Calu3 (cell line): ENCODE results near the gene NBEAL2. TPM values are rescaled to one million over a fixed set of nuclear protein-coding genes. Genes with fewer than 3 reads are reported as not detected.

Source experiments
- BruUV-seq: library from RNA; stranded (reverse); fragments of 400-500 nt; replicated peaks from 2 replicates; lab custom pipeline; 2021; lab: Mats Ljungman, UMichigan
- CTCF ChIA-PET: fragments of 300-600 bp; sonication (Branson Sonifier 250); formaldehyde crosslinking; loops from one replicate; lab custom pipeline; 2022; ENCODE audit warnings: antibody characterized with exemption; lab: Charles Lee
- DNase-seq: peaks from one replicate; pipeline ENCODE4 v3.0.0; 2022
- H3K27ac Mint-ChIP-seq: one replicate; pipeline ENCODE4 v1.8.0; 2022; ENCODE audit warnings: mixed read lengths; ENCODE audit not compliant: unreplicated experiment
- H3K27me3 Mint-ChIP-seq: one replicate; pipeline ENCODE4 v1.8.0; 2022; ENCODE audit warnings: mixed read lengths; ENCODE audit not compliant: unreplicated experiment
- H3K36me3 Mint-ChIP-seq: one replicate; pipeline ENCODE4 v1.8.0; 2022; ENCODE audit warnings: mild to moderate bottlenecking, moderate library complexity, mixed read lengths; ENCODE audit not compliant: insufficient read depth, unreplicated experiment
- H3K4me1 Mint-ChIP-seq: one replicate; pipeline ENCODE4 v1.8.0; 2022; ENCODE audit warnings: mild to moderate bottlenecking, low read depth, mixed read lengths; ENCODE audit not compliant: unreplicated experiment
- H3K4me3 Mint-ChIP-seq: one replicate; pipeline ENCODE4 v1.8.0; 2022; ENCODE audit warnings: mild to moderate bottlenecking, low read depth, moderate library complexity, mixed read lengths; ENCODE audit not compliant: unreplicated experiment
- H3K9me3 Mint-ChIP-seq: one replicate; pipeline ENCODE4 v1.8.0; 2022; ENCODE audit warnings: low read depth, mixed read lengths; ENCODE audit not compliant: unreplicated experiment
- CTCF ChIP-seq: fragments of 200-600 bp; IDR thresholded peaks from one replicate; pipeline ENCODE4 v1.8.0; 2022; ENCODE audit warnings: antibody characterized with exemption; ENCODE audit not compliant: unreplicated experiment
- intact Hi-C: fragments of 100-400 bp; cut with micrococcal nuclease; formaldehyde crosslinking; loops from one replicate; pipeline ENCODE4 v1.10.0; 2022; ENCODE audit not compliant: unreplicated experiment
- total RNA-seq: library from RNA; stranded (reverse); gene quantifications from 2 replicates; pipeline ENCODE4 v1.2.3, GENCODE V29; 2022

The NBEAL2 gene
- total RNA-seq, 1 experiment from 2014 or later: 143 TPM

- no peak overlapping the region for H3K27ac Mint-ChIP-seq
- H3K4me1 Mint-ChIP-seq: peaks cover 9% of the 10 kb centered on the region
- no peak for TF ChIP-seq CTCF
- DNase-seq: no peak
- CTCF ChIA-PET: interaction anchor here (1.0 to 2.7 kb wide), 2 partner anchors 10 kb away, joined by 4 to 8 read pairs; no protein-coding TSS in a partner anchor
- H3K36me3 Mint-ChIP-seq: peaks cover 35% of the 10 kb centered on the region
- no peaks in the 10 kb centered on the region for H3K9me3 Mint-ChIP-seq
- H3K4me3 Mint-ChIP-seq: no peak overlapping the region
- BruUV-seq: no TSS peak
- intact Hi-C loops: no loop called here
- no peaks in the 10 kb centered on the region for H3K27me3 Mint-ChIP-seq
These were observed 12.1 kb downstream of the NBEAL2 start for GRCh38 chr3:46991406-46992165.

GRCh38 chr3:46992231-46992630, 12.8 kb downstream of the NBEAL2 start:
- no peak for TF ChIP-seq CTCF
- intact Hi-C loops: no loop called here
- no peak overlapping the region for H3K27ac Mint-ChIP-seq
- CTCF ChIA-PET: interaction anchor here (2.7 kb wide), 1 partner anchor 10 kb away, joined by 8 read pairs; no protein-coding TSS in a partner anchor
- H3K9me3 Mint-ChIP-seq: no peaks in the 10 kb centered on the region
- H3K36me3 Mint-ChIP-seq: peaks cover 40% of the 10 kb centered on the region
- BruUV-seq: no TSS peak
- H3K4me3 Mint-ChIP-seq: no peak overlapping the region
- H3K4me1 Mint-ChIP-seq: peaks cover 9% of the 10 kb centered on the region
- no peak for DNase-seq
- no peaks in the 10 kb centered on the region for H3K27me3 Mint-ChIP-seq

GRCh38 chr3:46993292-46993691, 13.8 kb downstream of the NBEAL2 start:
- DNase-seq: no peak
- TF ChIP-seq CTCF: no peak
- BruUV-seq: no TSS peak
- Mint-ChIP-seq H3K9me3 (no peaks in the 10 kb centered on the region), H3K27ac (no peak overlapping the region), H3K36me3 (peaks cover 49% of the 10 kb centered on the region), H3K27me3 (no peaks in the 10 kb centered on the region), H3K4me3 (no peak overlapping the region), H3K4me1 (peaks cover 9% of the 10 kb centered on the region)
- intact Hi-C loops: no loop called here
- CTCF ChIA-PET: interaction anchor here (1.0 to 2.7 kb wide), 2 partner anchors 11 to 13 kb away, joined by 3 to 8 read pairs; no protein-coding TSS in a partner anchor

- CTCF ChIA-PET: interaction anchor here (1.0 to 2.7 kb wide), 2 partner anchors 12 to 13 kb away, joined by 3 to 8 read pairs; no protein-coding TSS in a partner anchor
- H3K36me3 Mint-ChIP-seq: peaks cover 56% of the 10 kb centered on the region
- BruUV-seq: no TSS peak
- no peak overlapping the region for H3K27ac Mint-ChIP-seq
- H3K9me3 Mint-ChIP-seq: no peaks in the 10 kb centered on the region
- no peak overlapping the region for H3K4me3 Mint-ChIP-seq
- H3K27me3 Mint-ChIP-seq: no peaks in the 10 kb centered on the region
- intact Hi-C loops: no loop called here
- no peak for DNase-seq
- no peak for TF ChIP-seq CTCF
- H3K4me1 Mint-ChIP-seq: peaks cover 9% of the 10 kb centered on the region
These were observed 14.5 kb downstream of the NBEAL2 start for GRCh38 chr3:46993986-46994385.
